Measurements from ENCODE around the gene TMEM255B.
"Not testable (repeated sequence)": the region's sequence is repeated elsewhere in the genome, so short reads cannot be mapped to it uniquely, and the experiment has no call there.

TMEM255B gene

DNA sequence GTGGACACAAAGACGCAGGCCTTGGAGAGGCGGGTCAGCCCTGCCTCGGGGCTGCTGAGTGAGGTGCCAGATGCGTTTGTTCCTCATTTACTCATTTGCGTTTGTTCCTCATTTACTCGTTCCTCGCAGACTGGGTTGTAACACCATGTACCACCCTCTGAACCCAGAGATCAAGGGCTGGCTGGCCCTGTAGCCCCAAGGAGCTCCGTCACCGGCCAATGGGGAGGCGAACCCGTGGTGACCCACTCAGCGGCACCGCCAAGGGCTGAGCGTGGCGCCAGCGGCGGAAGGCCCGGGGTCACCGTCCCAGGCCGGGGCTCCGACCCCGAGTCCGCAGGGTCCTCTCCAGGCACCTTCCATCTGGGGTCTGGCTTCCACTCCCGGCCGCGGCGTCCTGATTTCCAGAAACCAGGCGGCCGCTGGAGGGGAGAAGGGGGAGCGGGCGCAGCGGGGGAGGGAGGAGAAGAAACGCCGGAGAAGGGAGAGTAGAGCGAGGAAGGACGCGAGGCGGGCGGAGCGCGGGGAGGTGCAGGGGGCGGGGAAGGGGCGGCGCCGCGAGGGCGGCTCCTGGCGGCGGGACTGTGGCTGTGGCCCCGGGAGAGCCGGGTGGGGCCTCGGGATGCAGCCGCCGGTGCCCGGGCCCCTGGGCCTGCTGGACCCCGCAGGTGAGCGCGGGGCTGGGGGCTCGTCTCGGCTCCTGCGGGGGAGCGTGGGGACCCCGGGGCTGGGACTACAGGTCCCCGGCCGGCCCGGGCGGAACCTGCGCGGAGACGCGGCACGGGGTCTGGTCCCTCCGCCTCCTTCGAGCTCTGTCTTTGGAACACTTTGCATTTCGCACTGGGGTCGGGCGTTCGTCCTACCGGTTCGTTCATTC lies at the start of gene TMEM255B:
TSS of gene TMEM255B (plus strand) at position 576 of the 874 bp plus-strand sequence. CDS start at position 620, 44 bp downstream.
- DNase-seq (ENCODE audit: low read depth, low spot score): no peak
- Histone ChIP-seq H3K36me3 (ENCODE audit: control insufficient read depth, insufficient read depth, low read length) (no peaks in the 10 kb centered on the region), H3K4me3 (ENCODE audit: low read length) (peak within 1 kb of the TSS; percentile 51; the same call in 1 of the 2 replicates), H3K4me1 (ENCODE audit: control insufficient read depth, insufficient read depth, low read length) (no peaks in the 10 kb centered on the region), H3K27ac (ENCODE audit: low read length) (no peak within 1 kb of the TSS), H3K9me3 (ENCODE audit: control insufficient read depth, insufficient read depth, low read length) (no peaks in the 10 kb centered on the region), H3K27me3 (ENCODE audit: control insufficient read depth, insufficient read depth, low read length) (peaks cover 7% of the 10 kb centered on the region; the same call in 1 of the 2 replicates)
- no CpG with 5 or more reads among the region's 80 CpGs for WGBS (ENCODE audit: insufficient coverage, insufficient read length)

DNA sequence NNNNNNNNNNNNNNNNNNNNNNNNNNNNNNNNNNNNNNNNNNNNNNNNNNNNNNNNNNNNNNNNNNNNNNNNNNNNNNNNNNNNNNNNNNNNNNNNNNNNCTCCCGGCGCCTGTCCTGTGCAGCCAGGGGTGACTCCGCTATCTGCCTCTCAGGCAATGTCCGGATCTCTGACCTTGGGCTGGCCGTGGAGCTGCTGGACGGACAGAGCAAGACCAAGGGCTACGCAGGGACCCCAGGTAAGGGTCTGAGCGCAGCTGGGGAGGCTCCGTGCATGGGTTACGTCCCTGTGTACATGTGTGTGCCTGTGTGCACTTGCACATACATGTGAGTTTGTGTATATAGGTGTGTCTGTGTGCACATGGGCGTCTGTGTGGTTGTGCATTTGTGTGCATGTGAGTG lies 36.1 kb upstream of the TMEM255B start:
- no peak overlapping the region for H3K4me3 ChIP-seq (ENCODE audit: low read length)
- peaks cover 2% of the 10 kb centered on the region; the same call in 1 of the 2 replicates for H3K9me3 ChIP-seq (ENCODE audit: control insufficient read depth, insufficient read depth, low read length)
- no peaks in the 10 kb centered on the region for H3K27me3 ChIP-seq (ENCODE audit: control insufficient read depth, insufficient read depth, low read length)
- H3K4me1 ChIP-seq (ENCODE audit: control insufficient read depth, insufficient read depth, low read length): peaks cover 3% of the 10 kb centered on the region; the same call in 1 of the 2 replicates
- no peak overlapping the region for H3K27ac ChIP-seq (ENCODE audit: low read length)
- H3K36me3 ChIP-seq (ENCODE audit: control insufficient read depth, insufficient read depth, low read length): no peaks in the 10 kb centered on the region
- WGBS (ENCODE audit: insufficient coverage, insufficient read length): no CpG with 5 or more reads among the region's 11 CpGs
- DNase-seq (ENCODE audit: low read depth, low spot score): no peak

DNA sequence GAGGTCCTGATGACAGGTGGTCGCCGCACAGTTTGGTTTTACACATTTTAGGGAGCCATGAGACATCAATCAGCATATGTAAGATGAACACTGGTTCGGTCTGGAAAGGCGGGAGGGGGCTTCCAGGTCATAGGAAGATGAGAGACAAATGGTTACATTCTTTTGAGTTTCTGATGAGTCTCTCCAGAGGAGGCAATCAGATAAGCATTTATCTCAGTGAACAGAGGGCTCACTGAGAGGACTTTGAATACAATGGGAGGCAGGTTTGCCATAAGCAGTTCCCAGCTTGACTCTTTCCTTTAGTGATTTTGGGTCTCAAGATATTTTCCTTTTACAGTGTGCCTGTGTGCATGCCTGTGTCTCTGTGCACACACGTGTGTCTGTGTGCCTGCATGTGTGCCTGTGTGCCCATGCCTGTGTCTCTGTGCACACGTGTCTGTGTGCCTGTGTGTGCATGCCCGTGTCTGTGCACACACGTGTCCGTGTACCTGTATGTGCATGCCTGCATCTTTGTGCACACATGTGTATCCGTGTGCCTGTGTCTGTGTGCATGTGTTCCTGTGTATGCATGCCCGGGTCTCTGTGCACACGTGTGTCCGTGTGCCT lies 35.5 kb upstream of the TMEM255B start:
- Histone ChIP-seq H3K27me3 (ENCODE audit: control insufficient read depth, insufficient read depth, low read length) (no peaks in the 10 kb centered on the region), H3K36me3 (ENCODE audit: control insufficient read depth, insufficient read depth, low read length) (no peaks in the 10 kb centered on the region), H3K4me3 (ENCODE audit: low read length) (no peak overlapping the region), H3K9me3 (ENCODE audit: control insufficient read depth, insufficient read depth, low read length) (peaks cover 2% of the 10 kb centered on the region; the same call in 1 of the 2 replicates), H3K27ac (ENCODE audit: low read length) (no peak overlapping the region), H3K4me1 (ENCODE audit: control insufficient read depth, insufficient read depth, low read length) (peaks cover 3% of the 10 kb centered on the region; the same call in 1 of the 2 replicates)
- whole genome bisulfite sequencing (ENCODE audit: insufficient coverage, insufficient read length): no CpG with 5 or more reads among the region's 13 CpGs
- DNase-seq (ENCODE audit: low read depth, low spot score): no peak

DNA sequence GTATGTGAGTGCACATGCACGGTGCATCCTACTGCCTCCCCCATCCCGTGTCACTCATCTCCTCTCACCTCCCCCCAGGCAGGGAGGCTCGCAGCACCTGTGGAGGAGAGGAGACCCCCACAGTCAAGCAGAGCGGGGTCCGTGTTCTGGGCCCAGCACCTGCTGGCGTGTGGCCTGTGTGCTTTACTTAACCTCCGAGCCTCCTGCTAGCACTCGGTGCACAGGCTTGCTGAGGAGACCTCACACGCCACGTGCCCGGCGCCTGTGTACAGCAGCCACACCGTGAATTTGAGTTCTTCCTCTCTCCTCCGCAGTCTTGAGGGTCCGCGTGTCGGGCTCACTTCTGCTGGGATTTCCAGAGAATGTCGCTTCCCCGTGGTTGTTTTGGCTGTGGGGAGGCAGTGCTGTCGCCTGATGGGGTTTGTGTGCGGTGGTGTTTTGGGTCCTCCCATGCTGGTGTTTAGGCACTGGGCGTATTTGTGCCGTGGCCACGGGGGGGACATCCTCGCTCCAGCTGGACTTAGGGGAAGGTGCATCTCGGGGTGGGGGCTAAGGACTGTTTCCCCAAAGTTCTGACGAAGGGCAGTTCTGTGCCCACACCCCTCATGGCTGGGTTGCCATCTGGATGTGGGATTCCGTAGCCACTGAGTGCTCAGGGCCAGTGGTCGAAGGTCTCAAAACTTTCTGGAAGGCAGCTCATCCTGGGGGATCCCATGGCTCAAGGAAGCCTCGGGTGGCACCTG lies 34.8 kb upstream of the TMEM255B start:
- no peak for DNase-seq (ENCODE audit: low read depth, low spot score)
- WGBS (ENCODE audit: insufficient coverage, insufficient read length): no CpG with 5 or more reads among the region's 30 CpGs
- H3K27ac ChIP-seq (ENCODE audit: low read length): no peak overlapping the region
- peaks cover 3% of the 10 kb centered on the region; the same call in 1 of the 2 replicates for H3K4me1 ChIP-seq (ENCODE audit: control insufficient read depth, insufficient read depth, low read length)
- H3K36me3 ChIP-seq (ENCODE audit: control insufficient read depth, insufficient read depth, low read length): no peaks in the 10 kb centered on the region
- H3K27me3 ChIP-seq (ENCODE audit: control insufficient read depth, insufficient read depth, low read length): no peaks in the 10 kb centered on the region
- no peak overlapping the region for H3K4me3 ChIP-seq (ENCODE audit: low read length)
- H3K9me3 ChIP-seq (ENCODE audit: control insufficient read depth, insufficient read depth, low read length): peaks cover 2% of the 10 kb centered on the region; the same call in 1 of the 2 replicates

DNA sequence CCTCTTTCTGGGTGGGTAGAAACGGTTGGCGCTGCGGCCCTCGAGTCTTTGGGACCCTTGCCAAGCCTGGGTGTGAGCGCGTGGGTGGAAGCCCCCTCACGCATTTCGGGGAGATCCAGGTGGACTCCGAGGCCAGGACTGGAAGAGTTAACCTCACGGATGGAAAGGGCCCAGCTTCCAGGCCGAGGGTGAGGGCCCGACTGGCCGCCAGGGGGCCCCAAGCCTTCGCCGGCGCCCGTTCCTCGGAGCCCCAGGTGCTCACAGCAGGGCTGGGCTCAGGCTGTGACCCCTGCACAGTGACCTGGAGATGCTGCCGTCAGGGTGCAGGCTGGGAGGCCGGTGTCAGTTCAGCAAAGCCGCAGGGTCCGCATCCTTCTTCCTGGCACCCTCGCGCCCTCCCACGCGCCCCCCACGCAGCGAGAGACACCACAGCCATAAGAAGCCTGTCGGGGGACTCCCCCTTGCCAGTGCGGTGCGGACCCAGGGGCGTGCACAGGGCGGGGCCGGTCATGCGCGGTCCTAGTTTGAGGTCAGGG lies 34.2 kb upstream of the TMEM255B start:
- peaks cover 2% of the 10 kb centered on the region; the same call in 1 of the 2 replicates for H3K9me3 ChIP-seq (ENCODE audit: control insufficient read depth, insufficient read depth, low read length)
- WGBS (ENCODE audit: insufficient coverage, insufficient read length): no CpG with 5 or more reads among the region's 36 CpGs
- H3K27me3 ChIP-seq (ENCODE audit: control insufficient read depth, insufficient read depth, low read length): no peaks in the 10 kb centered on the region
- peaks cover 3% of the 10 kb centered on the region; the same call in 1 of the 2 replicates for H3K4me1 ChIP-seq (ENCODE audit: control insufficient read depth, insufficient read depth, low read length)
- no peak for DNase-seq (ENCODE audit: low read depth, low spot score)
- H3K4me3 ChIP-seq (ENCODE audit: low read length): peak overlapping the region; percentile 38; the same call in 1 of the 2 replicates
- no peaks in the 10 kb centered on the region for H3K36me3 ChIP-seq (ENCODE audit: control insufficient read depth, insufficient read depth, low read length)
- no peak overlapping the region for H3K27ac ChIP-seq (ENCODE audit: low read length)

DNA sequence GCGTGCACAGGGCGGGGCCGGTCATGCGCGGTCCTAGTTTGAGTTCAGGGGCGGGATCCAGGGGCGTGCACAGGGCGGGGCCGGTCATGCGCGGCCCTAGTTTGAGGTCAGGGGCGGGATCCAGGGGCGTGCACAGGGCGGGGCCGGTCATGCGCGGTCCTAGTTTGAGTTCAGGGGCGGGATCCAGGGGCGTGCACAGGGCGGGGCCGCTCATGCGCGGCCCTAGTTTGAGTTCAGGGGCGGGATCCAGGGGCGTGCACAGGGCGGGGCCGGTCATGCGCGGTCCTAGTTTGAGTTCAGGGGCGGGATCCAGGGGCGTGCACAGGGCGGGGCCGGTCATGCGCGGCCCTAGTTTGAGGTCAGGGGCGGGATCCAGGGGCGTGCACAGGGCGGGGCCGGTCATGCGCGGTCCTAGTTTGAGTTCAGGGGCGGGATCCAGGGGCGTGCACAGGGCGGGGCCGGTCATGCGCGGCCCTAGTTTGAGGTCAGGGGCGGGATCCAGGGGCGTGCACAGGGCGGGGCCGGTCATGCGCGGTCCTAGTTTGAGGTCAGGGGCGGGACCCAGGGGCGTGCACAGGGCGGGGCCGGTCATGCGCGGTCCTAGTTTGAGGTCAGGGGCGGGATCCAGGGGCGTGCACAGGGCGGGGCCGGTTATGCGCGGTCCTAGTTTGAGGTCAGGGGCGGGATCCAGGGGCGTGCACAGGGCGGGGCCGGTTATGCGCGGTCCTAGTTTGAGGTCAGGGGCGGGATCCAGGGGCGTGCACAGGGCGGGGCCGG lies 33.5 kb upstream of the TMEM255B start:
- H3K4me3 ChIP-seq (ENCODE audit: low read length); H3K9me3 ChIP-seq (ENCODE audit: control insufficient read depth, insufficient read depth, low read length): not testable (repeated sequence)
- no CpG with 5 or more reads among the region's 75 CpGs for WGBS (ENCODE audit: insufficient coverage, insufficient read length)

DNA sequence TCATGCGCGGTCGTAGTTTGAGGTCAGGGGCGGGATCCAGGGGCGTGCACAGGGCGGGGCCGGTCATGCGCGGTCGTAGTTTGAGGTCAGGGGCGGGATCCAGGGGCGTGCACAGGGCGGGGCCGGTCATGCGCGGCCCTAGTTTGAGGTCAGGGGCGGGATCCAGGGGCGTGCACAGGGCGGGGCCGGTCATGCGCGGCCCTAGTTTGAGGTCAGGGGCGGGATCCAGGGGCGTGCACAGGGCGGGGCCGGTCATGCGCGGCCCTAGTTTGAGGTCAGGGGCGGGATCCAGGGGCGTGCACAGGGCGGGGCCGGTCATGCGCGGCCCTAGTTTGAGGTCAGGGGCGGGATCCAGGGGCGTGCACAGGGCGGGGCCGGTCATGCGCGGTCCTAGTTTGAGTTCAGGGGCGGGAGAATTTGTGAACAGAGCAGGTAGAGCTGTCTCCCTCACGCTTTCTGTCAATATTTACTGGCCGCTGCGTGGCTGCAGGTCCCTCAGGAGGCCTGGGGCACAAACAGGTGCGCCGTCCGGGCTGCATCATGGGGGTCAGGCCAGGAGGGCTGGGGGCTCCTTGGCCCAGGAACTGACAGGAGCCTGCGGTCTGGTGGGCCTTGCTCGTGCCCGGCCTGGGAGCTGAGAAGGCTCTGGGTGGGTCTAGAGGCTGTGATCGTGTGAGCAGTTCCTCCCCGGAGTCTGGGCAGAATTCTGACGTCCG lies 32.8 kb upstream of the TMEM255B start:
- not testable (repeated sequence) for H3K36me3 ChIP-seq (ENCODE audit: control insufficient read depth, insufficient read depth, low read length); H3K4me1 ChIP-seq (ENCODE audit: control insufficient read depth, insufficient read depth, low read length); H3K9me3 ChIP-seq (ENCODE audit: control insufficient read depth, insufficient read depth, low read length); DNase-seq (ENCODE audit: low read depth, low spot score); H3K27ac ChIP-seq (ENCODE audit: low read length); H3K27me3 ChIP-seq (ENCODE audit: control insufficient read depth, insufficient read depth, low read length)
- no CpG with 5 or more reads among the region's 54 CpGs for WGBS (ENCODE audit: insufficient coverage, insufficient read length)
- peak overlapping the region; percentile 3; the same call in 1 of the 2 replicates for H3K4me3 ChIP-seq (ENCODE audit: low read length)

More for the DNA sequence above, 33.5 kb upstream of the TMEM255B start:
- DNase-seq (ENCODE audit: low read depth, low spot score); H3K36me3 ChIP-seq (ENCODE audit: control insufficient read depth, insufficient read depth, low read length); H3K4me1 ChIP-seq (ENCODE audit: control insufficient read depth, insufficient read depth, low read length); H3K27me3 ChIP-seq (ENCODE audit: control insufficient read depth, insufficient read depth, low read length); H3K27ac ChIP-seq (ENCODE audit: low read length): not testable (repeated sequence)

DNA sequence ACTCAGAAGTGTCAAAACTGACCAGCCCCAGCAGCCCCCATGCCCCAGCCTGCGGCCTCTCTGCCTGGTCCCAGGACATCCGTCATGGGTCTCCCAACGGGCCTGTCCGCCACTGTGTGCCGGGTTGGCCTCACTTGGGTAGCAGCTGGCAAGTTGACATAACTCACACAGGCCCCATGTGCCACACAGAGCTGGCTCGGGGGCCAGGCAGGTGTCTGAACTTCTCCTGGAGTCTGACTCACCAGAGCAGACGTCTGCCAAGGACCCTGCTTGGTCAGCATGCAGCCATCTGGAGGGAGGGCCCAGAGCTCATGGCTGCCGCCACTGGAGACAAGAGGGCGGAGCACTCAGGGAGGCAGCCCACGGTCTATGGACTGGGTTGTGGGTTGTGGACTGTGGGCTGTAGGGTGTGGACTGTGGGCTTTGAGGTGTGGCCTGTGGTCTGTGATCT lies 32.0 kb upstream of the TMEM255B start:
- H3K4me1 ChIP-seq (ENCODE audit: control insufficient read depth, insufficient read depth, low read length): peaks cover 3% of the 10 kb centered on the region; the same call in 1 of the 2 replicates
- H3K4me3 ChIP-seq (ENCODE audit: low read length): no peak overlapping the region
- H3K9me3 ChIP-seq (ENCODE audit: control insufficient read depth, insufficient read depth, low read length): peaks cover 2% of the 10 kb centered on the region; the same call in 1 of the 2 replicates
- no peak overlapping the region for H3K27ac ChIP-seq (ENCODE audit: low read length)
- no CpG with 5 or more reads among the region's 10 CpGs for WGBS (ENCODE audit: insufficient coverage, insufficient read length)
- DNase-seq (ENCODE audit: low read depth, low spot score): no peak
- H3K36me3 ChIP-seq (ENCODE audit: control insufficient read depth, insufficient read depth, low read length): no peaks in the 10 kb centered on the region
- H3K27me3 ChIP-seq (ENCODE audit: control insufficient read depth, insufficient read depth, low read length): no peaks in the 10 kb centered on the region

DNA sequence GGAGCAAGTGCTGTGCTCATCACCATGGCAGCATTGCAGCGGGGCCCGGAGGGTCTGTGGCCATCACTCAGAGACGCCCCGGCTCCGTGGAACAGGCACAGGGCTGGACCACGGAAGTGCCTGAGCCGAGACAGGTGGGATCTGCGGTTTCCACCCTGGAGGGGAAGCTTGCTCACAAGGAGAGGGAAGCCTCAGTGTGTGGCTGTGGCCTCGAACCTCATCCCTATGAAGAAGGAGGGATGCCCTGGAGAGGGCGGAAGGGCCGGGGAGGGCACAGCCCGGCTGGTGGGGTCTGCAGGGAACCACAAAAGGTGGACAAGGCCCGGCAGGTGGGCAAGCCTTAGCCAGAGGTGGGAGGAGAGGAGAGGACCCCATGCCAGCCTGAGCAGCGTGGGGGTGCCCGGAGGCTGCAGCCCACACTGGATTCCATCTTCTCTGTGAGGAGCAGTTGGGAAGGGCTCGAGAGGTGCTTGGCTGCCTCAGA lies 30.4 kb upstream of the TMEM255B start:
- DNase-seq (ENCODE audit: low read depth, low spot score): no peak
- Histone ChIP-seq H3K27me3 (ENCODE audit: control insufficient read depth, insufficient read depth, low read length) (no peaks in the 10 kb centered on the region), H3K4me1 (ENCODE audit: control insufficient read depth, insufficient read depth, low read length) (peaks cover 3% of the 10 kb centered on the region; the same call in 1 of the 2 replicates), H3K27ac (ENCODE audit: low read length) (no peak overlapping the region), H3K4me3 (ENCODE audit: low read length) (no peak overlapping the region), H3K36me3 (ENCODE audit: control insufficient read depth, insufficient read depth, low read length) (no peaks in the 10 kb centered on the region), H3K9me3 (ENCODE audit: control insufficient read depth, insufficient read depth, low read length) (peaks cover 2% of the 10 kb centered on the region; the same call in 1 of the 2 replicates)
- WGBS (ENCODE audit: insufficient coverage, insufficient read length): no CpG with 5 or more reads among the region's 16 CpGs
